ENCODE results near the gene ZNF565. TPM values are rescaled to one million over a fixed set of nuclear protein-coding genes. Genes with fewer than 3 reads are reported as not detected.

ZNF565 gene
- total RNA-seq, 4 donors from 2014 or later: 1.00 to 4.1 (median 4.0) TPM; not detected in 1

GRCh38 chr19:36212895-36213294, 1.6 kb downstream of the ZNF565 start:
- Histone ChIP-seq H3K9me3 (no peaks in the 10 kb centered on the region), H3K27ac (no peak overlapping the region), H3K36me3 (peaks cover 0 to 4% (median 0%) of the 10 kb centered on the region in 4 donors), H3K27me3 (no peaks in the 10 kb centered on the region), H3K4me3 (no peak overlapping the region), H3K4me1 (peaks cover 4 to 16% (median 9%) of the 10 kb centered on the region in 4 donors)
- in situ Hi-C loops (cut with MboI; ENCODE audit: low pct_ligation_motif_present in 1 of 4, low pct_unique_long_range_greater_than_20kb in 1 of 4, low sequenced_read_pairs in 3 of 4) (loop anchor here in 1 of 4 donors (25.0 kb wide), 1 partner anchor 274 kb away; the partner anchor contains the start of gene ZNF566), intact Hi-C loops (cut with DNase I; ENCODE audit: low total_unique reads) (no loop called here)
- no peak for TF ChIP-seq POLR2A (IDR thresholded peaks at IDR 0.05)
- TF ChIP-seq POLR2AphosphoS5 (IDR thresholded peaks at IDR 0.05): no peak
- TF ChIP-seq CTCF (IDR thresholded peaks at IDR 0.05): no peak
- TF ChIP-seq EP300 (IDR thresholded peaks at IDR 0.05; ENCODE audit: low read depth): no peak
- 94 to 100% methylated on average over 1 to 2 of the region's 2 CpGs for WGBS, 2 donors (ENCODE audit: low coverage in 1 of 2)
- no peak for DNase-seq

DNA sequence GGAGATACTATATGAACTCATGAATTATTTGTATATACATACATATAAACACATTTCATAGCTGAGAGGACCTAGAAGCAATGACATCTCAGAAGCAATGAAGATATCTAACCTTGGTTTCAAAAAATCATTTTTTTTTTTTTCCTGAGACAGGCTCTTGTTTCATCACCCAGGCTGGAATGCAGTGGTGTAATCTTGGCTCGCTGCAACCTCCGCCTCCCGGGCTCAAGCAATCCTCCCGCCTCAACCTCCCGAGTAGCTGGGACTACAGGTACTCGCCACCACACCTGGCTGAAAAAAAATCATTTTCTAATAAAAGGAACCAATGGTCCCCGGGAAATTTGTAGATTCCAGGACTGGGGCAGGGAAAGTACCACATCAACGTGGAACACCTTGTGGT, 4.0 kb downstream of the ZNF565 start:
- H3K4me3 ChIP-seq: no peak overlapping the region
- intact Hi-C loops (cut with DNase I; ENCODE audit: low total_unique reads): no loop called here
- no peak for DNase-seq
- H3K9me3 ChIP-seq: no peaks in the 10 kb centered on the region
- peaks cover 0 to 4% (median 0%) of the 10 kb centered on the region in 4 donors for H3K36me3 ChIP-seq
- H3K4me1 ChIP-seq: peaks cover under 1 to 4% (median 3%) of the 10 kb centered on the region in 4 donors
- no peak overlapping the region for H3K27ac ChIP-seq
- in situ Hi-C loops (cut with MboI; ENCODE audit: low pct_ligation_motif_present in 1 of 4, low pct_unique_long_range_greater_than_20kb in 1 of 4, low sequenced_read_pairs in 3 of 4): loop anchor here in 1 of 4 donors (25.0 kb wide), 1 partner anchor 277 kb away; the partner anchor contains the start of gene ZNF566
- TF ChIP-seq CTCF (IDR thresholded peaks at IDR 0.05) (no peak), POLR2A (IDR thresholded peaks at IDR 0.05) (no peak), POLR2AphosphoS5 (IDR thresholded peaks at IDR 0.05) (no peak), EP300 (IDR thresholded peaks at IDR 0.05; ENCODE audit: low read depth) (no peak)
- no peaks in the 10 kb centered on the region for H3K27me3 ChIP-seq
- 89 to 100% methylated on average over 1 to 8 of the region's 8 CpGs for WGBS, 2 donors (ENCODE audit: low coverage in 1 of 2)

DNA sequence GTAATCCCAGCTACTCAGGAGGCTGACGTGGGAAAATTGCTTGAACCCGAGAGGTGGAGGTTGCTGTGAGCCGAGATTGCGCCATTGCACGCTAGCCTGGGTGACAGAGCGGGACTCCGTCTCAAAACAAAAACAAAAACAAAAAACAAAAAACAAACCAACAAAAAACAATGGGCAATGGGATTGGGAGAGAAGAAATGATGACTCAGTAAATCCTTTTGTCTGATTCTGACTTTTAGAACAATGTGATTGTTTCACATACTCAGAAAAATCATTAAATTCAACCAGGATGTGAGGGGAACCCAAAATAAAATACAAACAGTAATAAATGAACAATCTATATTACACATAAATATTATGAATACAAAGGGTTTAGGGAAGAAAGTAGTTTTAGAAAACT, 5.1 kb downstream of the ZNF565 start:
- Histone ChIP-seq H3K36me3 (peaks cover 0 to 4% (median 0%) of the 10 kb centered on the region in 4 donors), H3K27me3 (no peaks in the 10 kb centered on the region), H3K4me1 (peaks cover 0 to 4% (median 3%) of the 10 kb centered on the region in 4 donors), H3K27ac (no peak overlapping the region), H3K4me3 (no peak overlapping the region), H3K9me3 (no peaks in the 10 kb centered on the region)
- no peak for DNase-seq
- intact Hi-C loops (cut with DNase I; ENCODE audit: low total_unique reads) (no loop called here), in situ Hi-C loops (cut with MboI; ENCODE audit: low pct_ligation_motif_present in 1 of 4, low pct_unique_long_range_greater_than_20kb in 1 of 4, low sequenced_read_pairs in 3 of 4) (loop anchor here in 1 of 4 donors (25.0 kb wide), 1 partner anchor 278 kb away; the partner anchor contains the start of gene ZNF566)
- WGBS, 2 donors (ENCODE audit: low coverage in 1 of 2): 96 to 98% methylated on average over 7 of the region's 7 CpGs
- no peak for TF ChIP-seq EP300 (IDR thresholded peaks at IDR 0.05; ENCODE audit: low read depth)
- TF ChIP-seq POLR2AphosphoS5 (IDR thresholded peaks at IDR 0.05): no peak
- no peak for TF ChIP-seq POLR2A (IDR thresholded peaks at IDR 0.05)
- no peak for TF ChIP-seq CTCF (IDR thresholded peaks at IDR 0.05)

DNA sequence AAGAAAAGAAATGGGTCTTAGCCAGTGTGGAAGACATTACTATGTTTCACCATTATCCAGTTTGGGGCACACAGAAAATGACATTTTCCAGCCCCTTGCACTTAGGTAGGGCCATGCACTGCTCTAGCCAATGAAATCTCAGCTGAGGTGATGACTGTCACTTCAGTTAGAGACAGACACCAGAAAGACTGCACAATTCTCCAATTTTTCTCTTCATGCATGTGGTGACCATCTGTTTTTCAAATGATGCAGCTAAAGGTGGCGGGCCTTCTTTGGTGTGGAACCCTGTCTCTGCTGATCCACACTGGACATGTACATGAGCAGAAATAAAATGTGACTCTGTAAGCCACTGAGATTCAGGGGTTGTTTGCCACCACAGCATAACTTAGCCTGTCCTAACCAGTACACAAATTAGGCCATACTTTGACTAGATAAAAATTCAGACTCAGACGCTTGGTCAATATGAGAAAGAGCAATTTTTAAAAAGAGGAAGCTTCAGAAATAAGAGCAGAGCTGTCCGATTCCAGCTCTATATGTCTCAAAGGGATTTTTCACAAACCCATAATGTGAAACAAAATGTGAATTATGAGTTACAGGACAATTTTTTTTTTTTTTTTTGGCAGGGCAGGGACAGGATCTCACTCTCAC, 6.7 kb downstream of the ZNF565 start:
- TF ChIP-seq POLR2A (IDR thresholded peaks at IDR 0.05) (no peak), POLR2AphosphoS5 (IDR thresholded peaks at IDR 0.05) (no peak), CTCF (IDR thresholded peaks at IDR 0.05) (no peak), EP300 (IDR thresholded peaks at IDR 0.05; ENCODE audit: low read depth) (no peak)
- intact Hi-C loops (cut with DNase I; ENCODE audit: low total_unique reads): no loop called here
- in situ Hi-C loops (cut with MboI; ENCODE audit: low pct_ligation_motif_present in 1 of 4, low pct_unique_long_range_greater_than_20kb in 1 of 4, low sequenced_read_pairs in 3 of 4): loop anchor here in 1 of 4 donors (25.0 kb wide), 1 partner anchor 280 kb away; the partner anchor contains the start of gene ZNF566
- Histone ChIP-seq H3K4me3 (no peak overlapping the region), H3K9me3 (no peaks in the 10 kb centered on the region), H3K27me3 (no peaks in the 10 kb centered on the region), H3K27ac (no peak overlapping the region), H3K36me3 (peaks cover 0 to 4% (median 0%) of the 10 kb centered on the region in 4 donors), H3K4me1 (no peaks in the 10 kb centered on the region)
- WGBS, 2 donors (ENCODE audit: low coverage in 1 of 2): 72 to 97% methylated on average over 3 of the region's 3 CpGs
- no peak for DNase-seq

Measured in transverse colon (tissue), 4 donors.